Activated CD4-positive, CD25-positive, alpha-beta regulatory T cell treated with anti-CD3 and anti-CD28 coated beads, Interleukin-2, amount 50 U/mL, for 16 hours (primary cell): ENCODE data around the gene FCRL6.

Experiments
- DNase-seq: peaks from one replicate; pipeline ENCODE4 v3.0.0-alpha.2; 2020; ENCODE audit warnings: low read depth, low spot score

The FCRL6 gene

DNA sequence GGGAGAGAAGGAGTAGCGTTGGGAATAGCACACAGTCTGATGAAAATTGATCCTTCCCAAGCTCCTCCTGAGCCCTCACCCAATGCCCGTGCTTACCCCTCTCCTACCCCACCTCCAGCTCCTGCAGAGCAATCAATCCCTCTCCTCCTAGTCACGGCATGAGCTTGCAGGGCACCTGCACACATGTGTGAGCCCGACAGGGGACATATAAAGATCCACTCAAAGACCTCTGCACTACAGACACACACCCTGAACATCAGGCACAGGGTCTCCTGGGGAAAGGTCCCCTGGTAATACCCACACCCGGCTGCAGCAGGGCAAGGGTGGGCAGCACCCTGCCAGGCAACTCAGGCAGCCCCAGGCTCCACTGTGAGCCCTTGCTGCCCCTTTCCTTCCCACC, 59.9 kb downstream of the FCRL6 start:
- no peak for DNase-seq

DNA sequence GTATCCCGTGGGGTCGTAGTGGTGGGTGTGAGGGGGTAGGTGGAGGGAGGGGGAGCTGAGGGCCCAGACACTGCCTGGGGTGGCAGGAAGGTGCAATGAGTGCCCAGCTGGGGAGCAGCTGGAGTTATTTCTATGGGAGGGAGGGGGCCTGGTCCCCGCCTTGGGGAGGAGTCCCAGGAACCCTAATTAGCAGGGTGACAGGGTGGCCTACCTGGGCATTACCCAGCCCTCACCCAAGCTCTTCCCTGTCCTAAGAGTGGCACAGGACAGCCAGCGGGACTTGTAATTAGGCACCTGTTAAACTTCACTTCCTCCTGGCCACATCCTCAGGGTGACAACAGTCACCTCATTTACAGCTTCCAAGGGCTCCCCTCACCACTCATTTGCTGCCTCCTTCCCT, 60.4 kb downstream of the FCRL6 start, which contains the start of gene VSIG8:
VSIG8 (minus strand) TSS at position 101 of the 400 bp plus-strand sequence. CDS start 136 bp downstream, outside the sequence.
- no peak for DNase-seq

- DNase-seq = no peak
Observed at GRCh38 chr1:159864262-159864661, 62.1 kb downstream of the FCRL6 start.
